Endothelial cell of umbilical vein (primary cell): ENCODE data around the gene FMN2. TPM values are rescaled to one million over a fixed set of nuclear protein-coding genes. Genes with fewer than 3 reads are reported as not detected.

Source experiments
- BruUV-seq: library from RNA; stranded (reverse); fragments of 400-500 nt; replicated peaks from 2 replicates; lab custom pipeline; 2021; lab: Mats Ljungman, UMichigan
- CTCF ChIA-PET: fragments of 300-600, 350-600 bp; sonication (Branson Sonifier 250); formaldehyde crosslinking; loops from one replicate; lab custom pipeline; 2021; ENCODE audit warnings: antibody characterized with exemption, inconsistent platforms; lab: Charles Lee
- POLR2A ChIA-PET: fragments of 300-600, 350-600 bp; sonication (Branson Sonifier 250); formaldehyde crosslinking; loops from one replicate; lab custom pipeline; 2021; ENCODE audit warnings: antibody characterized with exemption, inconsistent platforms; lab: Charles Lee
- DNase-seq: peaks from one replicate; pipeline ENCODE4 v3.0.0-alpha.2; 2011; ENCODE audit warnings: low read depth, low spot score
- FAIRE-seq: peaks from 2 replicates; lab custom pipeline; 2011; peaks lifted over from hg19 to GRCh38; lab: Jason Lieb, UNC
- H2AFZ ChIP-seq: 2 replicates; pipeline ENCODE4 v1.6.0; 2012; ENCODE audit warnings: low read depth, low read length, control low read depth, inconsistent platforms
- H3K27ac ChIP-seq: 2 replicates; pipeline ENCODE4 v1.5.1; 2011; ENCODE audit warnings: low read depth, mild to moderate bottlenecking, control low read depth, low read length, moderate library complexity; ENCODE audit not compliant: insufficient read depth
- H3K27me3 ChIP-seq, 2 experiments: 2 replicates each; pipeline versions ENCODE4 v1.6.0 to v1.6.1; 2011; ENCODE audit warnings: low read length in 2 of 2, mixed read lengths in 1 of 2; ENCODE audit not compliant: control insufficient read depth in 2 of 2, insufficient read depth in 2 of 2
- H3K36me3 ChIP-seq, 2 experiments: 2 replicates in 1 of 2; 3 replicates in 1 of 2; pipeline ENCODE4 v1.5.1; 2011; ENCODE audit warnings: low read length in 2 of 2, mild to moderate bottlenecking in 1 of 2, moderate library complexity in 1 of 2; ENCODE audit not compliant: control insufficient read depth in 2 of 2, insufficient read depth in 2 of 2; ENCODE audit errors: extremely low read depth in 1 of 2
- H3K4me1 ChIP-seq: 3 replicates; pipeline ENCODE4 v1.5.1; 2011; ENCODE audit warnings: mild to moderate bottlenecking, low read length; ENCODE audit not compliant: control insufficient read depth, insufficient read depth; ENCODE audit errors: extremely low read depth
- H3K4me2 ChIP-seq: 2 replicates; pipeline ENCODE4 v1.6.1; 2011; ENCODE audit warnings: low read length, control low read depth, mixed read lengths; ENCODE audit not compliant: insufficient read depth
- H3K4me3 ChIP-seq, 3 experiments: fragments of 200-600 bp in 1 of 3; sonication (generic), shearing (Covaris generic) in 1 of 3; replicated peaks in 1 of 3; 2 replicates each; pipeline ENCODE4 v1.5.1; 2011 to 2016; ENCODE audit warnings: control low read depth in 3 of 3, low read length in 3 of 3, mild to moderate bottlenecking in 2 of 3, inconsistent platforms in 1 of 3, low read depth in 1 of 3, moderate library complexity in 1 of 3; ENCODE audit not compliant: insufficient read depth in 1 of 3
- H3K79me2 ChIP-seq: 2 replicates; pipeline ENCODE4 v1.6.0; 2012; ENCODE audit warnings: low read length, inconsistent platforms; ENCODE audit not compliant: control insufficient read depth, insufficient read depth
- H3K9ac ChIP-seq: replicated peaks from 2 replicates; pipeline ENCODE3; 2011; ENCODE audit warnings: low read length, control low read depth; ENCODE audit not compliant: insufficient read depth; ENCODE audit errors: extremely low read depth
- H3K9me1 ChIP-seq: replicated peaks from 3 replicates; pipeline ENCODE4 v1.6.0; 2011; ENCODE audit warnings: mild to moderate bottlenecking, low read length; ENCODE audit not compliant: control insufficient read depth, insufficient read depth; ENCODE audit errors: extremely low read depth
- H3K9me3 ChIP-seq: replicated peaks from 2 replicates; pipeline ENCODE4 v1.5.1; 2012; ENCODE audit warnings: low read length, inconsistent platforms; ENCODE audit not compliant: control insufficient read depth, insufficient read depth
- H4K20me1 ChIP-seq: replicated peaks from 2 replicates; pipeline ENCODE3; 2011; ENCODE audit warnings: mild to moderate bottlenecking, low read length; ENCODE audit not compliant: control insufficient read depth, insufficient read depth; ENCODE audit errors: extremely low read depth
- EZH2 ChIP-seq: IDR thresholded peaks from 2 replicates; pipeline ENCODE4 v1.6.1; 2012; ENCODE audit warnings: borderline replicate concordance, low read depth, mild to moderate bottlenecking, moderate library complexity, low read length, inconsistent platforms; ENCODE audit not compliant: severe bottlenecking
- FOS ChIP-seq: IDR thresholded peaks from 2 replicates; pipeline ENCODE4 v1.6.1; 2011; ENCODE audit warnings: mild to moderate bottlenecking, low read length, moderate library complexity, borderline replicate concordance; ENCODE audit not compliant: insufficient read depth
- GATA2 ChIP-seq: IDR thresholded peaks from 2 replicates; pipeline ENCODE4 v1.7.0; 2011; ENCODE audit warnings: low read depth, mild to moderate bottlenecking, moderate library complexity, mixed read lengths, low read length; ENCODE audit not compliant: insufficient read length, insufficient read depth
- JUN ChIP-seq: IDR thresholded peaks from 2 replicates; pipeline ENCODE4 v1.6.1; 2011; ENCODE audit warnings: borderline replicate concordance, low read depth; ENCODE audit not compliant: insufficient read length, insufficient read depth
- MYC ChIP-seq: IDR thresholded peaks from one replicate; pipeline ENCODE4 v1.6.1; 2011; ENCODE audit warnings: mild to moderate bottlenecking, low read depth, low read length
- POLR2A ChIP-seq: IDR thresholded peaks from 2 replicates; pipeline ENCODE4 v1.6.1; 2012; ENCODE audit warnings: low read depth, mild to moderate bottlenecking, control low read depth, low read length
- POLR2AphosphoS5 ChIP-seq: IDR thresholded peaks from 2 replicates; pipeline ENCODE4 v1.6.1; 2012; ENCODE audit warnings: low read depth, mild to moderate bottlenecking, control low read depth, low read length, moderate library complexity; ENCODE audit not compliant: insufficient read depth
- dilution Hi-C: fragments of 300-500 bp; cut with MboI; formaldehyde crosslinking; loops from one replicate; pipeline ENCODE4 v1.15.0; 2019; ENCODE audit warnings: low sequenced_read_pairs; ENCODE audit not compliant: extremely low pct_ligation_motif_present
- intact Hi-C: fragments of 100-400 bp; cut with micrococcal nuclease; formaldehyde crosslinking; loops from one replicate; pipeline ENCODE4 v1.10.0; 2022
- polyA plus RNA-seq, 4 experiments: library from polyadenylated mRNA; depleted of rRNA in 3 of 4; stranded (reverse) in 3 of 4; unstranded in 1 of 4; fragments of >200 nt; gene quantifications; 2 replicates each; pipeline versions ENCODE4 v1.2.1 to v1.2.3, GENCODE V29; 2011 to 2012; ENCODE audit warnings: missing spikeins in 1 of 4
- total RNA-seq: library from RNA; stranded (reverse); gene quantifications from 2 replicates; pipeline ENCODE4 v1.2.3, GENCODE V29; 2021
- TF ChIP-seq, protein P1 (sequence below): IDR thresholded peaks from 2 replicates; pipeline ENCODE4 v1.6.1; 2011; ENCODE audit not compliant: insufficient read depth, insufficient read length
- TF ChIP-seq, protein P2 (sequence below), 2 donors: IDR thresholded peaks; 1 replicate in 1 of 2; 2 replicates in 1 of 2; pipeline ENCODE4 v1.5.1; 2011; ENCODE audit warnings: low read length in 2 of 2, mild to moderate bottlenecking in 2 of 2, moderate library complexity in 2 of 2, control low read depth in 1 of 2, inconsistent platforms in 1 of 2, low read depth in 1 of 2; ENCODE audit not compliant: insufficient read depth in 1 of 2; ENCODE audit errors: extremely low read depth in 1 of 2

The FMN2 gene
- total and polyA plus RNA-seq, 2 donors (not counting 3 experiments of a cell fraction or from before 2014, with no cell fraction given): not detected

GRCh38 chr1:240387051-240387450 lies 295.4 kb downstream of the FMN2 start:
- TF ChIP-seq GATA2 (no peak), POLR2AphosphoS5 (no peak), EZH2 (no peak), MYC (no peak), POLR2A (no peak), JUN (no peak), FOS (no peak)
- TF ChIP-seq, protein P1, sequence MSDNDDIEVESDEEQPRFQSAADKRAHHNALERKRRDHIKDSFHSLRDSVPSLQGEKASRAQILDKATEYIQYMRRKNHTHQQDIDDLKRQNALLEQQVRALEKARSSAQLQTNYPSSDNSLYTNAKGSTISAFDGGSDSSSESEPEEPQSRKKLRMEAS: no peak
- TF ChIP-seq, protein P2, sequence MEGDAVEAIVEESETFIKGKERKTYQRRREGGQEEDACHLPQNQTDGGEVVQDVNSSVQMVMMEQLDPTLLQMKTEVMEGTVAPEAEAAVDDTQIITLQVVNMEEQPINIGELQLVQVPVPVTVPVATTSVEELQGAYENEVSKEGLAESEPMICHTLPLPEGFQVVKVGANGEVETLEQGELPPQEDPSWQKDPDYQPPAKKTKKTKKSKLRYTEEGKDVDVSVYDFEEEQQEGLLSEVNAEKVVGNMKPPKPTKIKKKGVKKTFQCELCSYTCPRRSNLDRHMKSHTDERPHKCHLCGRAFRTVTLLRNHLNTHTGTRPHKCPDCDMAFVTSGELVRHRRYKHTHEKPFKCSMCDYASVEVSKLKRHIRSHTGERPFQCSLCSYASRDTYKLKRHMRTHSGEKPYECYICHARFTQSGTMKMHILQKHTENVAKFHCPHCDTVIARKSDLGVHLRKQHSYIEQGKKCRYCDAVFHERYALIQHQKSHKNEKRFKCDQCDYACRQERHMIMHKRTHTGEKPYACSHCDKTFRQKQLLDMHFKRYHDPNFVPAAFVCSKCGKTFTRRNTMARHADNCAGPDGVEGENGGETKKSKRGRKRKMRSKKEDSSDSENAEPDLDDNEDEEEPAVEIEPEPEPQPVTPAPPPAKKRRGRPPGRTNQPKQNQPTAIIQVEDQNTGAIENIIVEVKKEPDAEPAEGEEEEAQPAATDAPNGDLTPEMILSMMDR (IDR thresholded peaks at IDR 0.05; ENCODE audit: extremely low read depth in 1 of 2, insufficient read depth in 1 of 2, low read depth in 1 of 2, low read length in 2 of 2): no peak
- CTCF ChIA-PET: no interaction called here
- Histone ChIP-seq H3K9me1 (no peaks in the 10 kb centered on the region), H3K36me3 (no peaks in the 10 kb centered on the region), H2AFZ (no peak overlapping the region), H3K27ac (no peak overlapping the region), H3K79me2 (no peaks in the 10 kb centered on the region), H4K20me1 (no peaks in the 10 kb centered on the region), H3K4me3 (no peak overlapping the region), H3K9me3 (no peaks in the 10 kb centered on the region), H3K9ac (no peak overlapping the region), H3K4me2 (no peak overlapping the region), H3K4me1 (no peaks in the 10 kb centered on the region), H3K27me3 (no peaks in the 10 kb centered on the region)
- BruUV-seq: no TSS peak
- DNase-seq: no peak
- no peak for FAIRE-seq
- dilution Hi-C loops (no loop called here), intact Hi-C loops (no loop called here)
- POLR2A ChIA-PET: no interaction called here
